ENCODE data around the gene IRGQ. TPM values are rescaled to one million over a fixed set of nuclear protein-coding genes. Genes with fewer than 3 reads are reported as not detected.

IRGQ gene
- total RNA-seq, 1 donor from 2014 or later: 48.6 TPM

- Mint-ChIP-seq H3K4me1 (ENCODE audit: unreplicated experiment) (peaks cover 16% of the 10 kb centered on the region), H3K27me3 (ENCODE audit: unreplicated experiment) (peaks cover 11% of the 10 kb centered on the region), H3K36me3 (ENCODE audit: low read depth, unreplicated experiment) (peaks cover 11% of the 10 kb centered on the region), H3K4me3 (ENCODE audit: unreplicated experiment) (no peak overlapping the region), H3K27ac (ENCODE audit: unreplicated experiment) (no peak overlapping the region), H3K9me3 (ENCODE audit: unreplicated experiment) (no peaks in the 10 kb centered on the region)
- DNase-seq (ENCODE audit: low spot score): no peak
- no peak for TF ChIP-seq CTCF (IDR thresholded peaks at IDR 0.05; ENCODE audit: unreplicated experiment)
Measured at GRCh38 chr19:43634068-43634467, 38.1 kb upstream of the IRGQ start.

GRCh38 chr19:43633520-43633919 is 37.6 kb upstream of the IRGQ start:
- Mint-ChIP-seq H3K27me3 (ENCODE audit: unreplicated experiment) (peaks cover 6% of the 10 kb centered on the region), H3K4me1 (ENCODE audit: unreplicated experiment) (peaks cover 11% of the 10 kb centered on the region), H3K36me3 (ENCODE audit: low read depth, unreplicated experiment) (peaks cover 7% of the 10 kb centered on the region), H3K9me3 (ENCODE audit: unreplicated experiment) (no peaks in the 10 kb centered on the region), H3K27ac (ENCODE audit: unreplicated experiment) (no peak overlapping the region), H3K4me3 (ENCODE audit: unreplicated experiment) (no peak overlapping the region)
- no peak for TF ChIP-seq CTCF (IDR thresholded peaks at IDR 0.05; ENCODE audit: unreplicated experiment)
- DNase-seq (ENCODE audit: low spot score): no peak

- DNase-seq (ENCODE audit: low spot score): no peak
- TF ChIP-seq CTCF (IDR thresholded peaks at IDR 0.05; ENCODE audit: unreplicated experiment): no peak
- Mint-ChIP-seq H3K4me1 (ENCODE audit: unreplicated experiment) (peaks cover 6% of the 10 kb centered on the region), H3K4me3 (ENCODE audit: unreplicated experiment) (no peak overlapping the region), H3K36me3 (ENCODE audit: low read depth, unreplicated experiment) (no peaks in the 10 kb centered on the region), H3K9me3 (ENCODE audit: unreplicated experiment) (no peaks in the 10 kb centered on the region), H3K27me3 (ENCODE audit: unreplicated experiment) (no peaks in the 10 kb centered on the region), H3K27ac (ENCODE audit: unreplicated experiment) (no peak overlapping the region)
Measured at GRCh38 chr19:43631491-43631890, 35.6 kb upstream of the IRGQ start.

GRCh38 chr19:43628646-43629326 is 32.9 kb upstream of the IRGQ start:
- no peak overlapping the region for H3K27ac Mint-ChIP-seq (ENCODE audit: unreplicated experiment)
- no peak for TF ChIP-seq CTCF (IDR thresholded peaks at IDR 0.05; ENCODE audit: unreplicated experiment)
- no peak for DNase-seq (ENCODE audit: low spot score)
- H3K4me3 Mint-ChIP-seq (ENCODE audit: unreplicated experiment): no peak overlapping the region
- no peaks in the 10 kb centered on the region for H3K9me3 Mint-ChIP-seq (ENCODE audit: unreplicated experiment)
- H3K36me3 Mint-ChIP-seq (ENCODE audit: low read depth, unreplicated experiment): peaks cover 7% of the 10 kb centered on the region
- peaks cover 3% of the 10 kb centered on the region for H3K27me3 Mint-ChIP-seq (ENCODE audit: unreplicated experiment)
- H3K4me1 Mint-ChIP-seq (ENCODE audit: unreplicated experiment): peaks cover 3% of the 10 kb centered on the region

GRCh38 chr19:43626838-43627237 is 30.9 kb upstream of the IRGQ start:
- Mint-ChIP-seq H3K9me3 (ENCODE audit: unreplicated experiment) (no peaks in the 10 kb centered on the region), H3K4me1 (ENCODE audit: unreplicated experiment) (peaks cover 3% of the 10 kb centered on the region), H3K27me3 (ENCODE audit: unreplicated experiment) (peaks cover 3% of the 10 kb centered on the region), H3K4me3 (ENCODE audit: unreplicated experiment) (peak overlapping the region; percentile 24), H3K36me3 (ENCODE audit: low read depth, unreplicated experiment) (peaks cover 7% of the 10 kb centered on the region), H3K27ac (ENCODE audit: unreplicated experiment) (no peak overlapping the region)
- DNase-seq (ENCODE audit: low spot score): no peak
- TF ChIP-seq CTCF (IDR thresholded peaks at IDR 0.05; ENCODE audit: unreplicated experiment): no peak

Measured in endothelial cell (in vitro differentiated cells).